Calu3 (cell line): Measurements from ENCODE around the gene CDK5RAP2. TPM values are rescaled to one million over a fixed set of nuclear protein-coding genes. Genes with fewer than 3 reads are reported as not detected.

Source experiments
- BruUV-seq: library from RNA; stranded (reverse); fragments of 400-500 nt; replicated peaks from 2 replicates; lab custom pipeline; 2021; lab: Mats Ljungman, UMichigan
- CTCF ChIA-PET: fragments of 300-600 bp; sonication (Branson Sonifier 250); formaldehyde crosslinking; loops from one replicate; lab custom pipeline; 2022; ENCODE audit warnings: antibody characterized with exemption; lab: Charles Lee
- DNase-seq: peaks from one replicate; pipeline ENCODE4 v3.0.0; 2022
- H3K27ac Mint-ChIP-seq: one replicate; pipeline ENCODE4 v1.8.0; 2022; ENCODE audit warnings: mixed read lengths; ENCODE audit not compliant: unreplicated experiment
- H3K27me3 Mint-ChIP-seq: one replicate; pipeline ENCODE4 v1.8.0; 2022; ENCODE audit warnings: mixed read lengths; ENCODE audit not compliant: unreplicated experiment
- H3K36me3 Mint-ChIP-seq: one replicate; pipeline ENCODE4 v1.8.0; 2022; ENCODE audit warnings: mild to moderate bottlenecking, moderate library complexity, mixed read lengths; ENCODE audit not compliant: insufficient read depth, unreplicated experiment
- H3K4me1 Mint-ChIP-seq: one replicate; pipeline ENCODE4 v1.8.0; 2022; ENCODE audit warnings: mild to moderate bottlenecking, low read depth, mixed read lengths; ENCODE audit not compliant: unreplicated experiment
- H3K4me3 Mint-ChIP-seq: one replicate; pipeline ENCODE4 v1.8.0; 2022; ENCODE audit warnings: mild to moderate bottlenecking, low read depth, moderate library complexity, mixed read lengths; ENCODE audit not compliant: unreplicated experiment
- H3K9me3 Mint-ChIP-seq: one replicate; pipeline ENCODE4 v1.8.0; 2022; ENCODE audit warnings: low read depth, mixed read lengths; ENCODE audit not compliant: unreplicated experiment
- intact Hi-C: fragments of 100-400 bp; cut with micrococcal nuclease; formaldehyde crosslinking; loops from one replicate; pipeline ENCODE4 v1.10.0; 2022; ENCODE audit not compliant: unreplicated experiment
- total RNA-seq: library from RNA; stranded (reverse); gene quantifications from 2 replicates; pipeline ENCODE4 v1.2.3, GENCODE V29; 2022
- TF ChIP-seq, protein P1 (sequence below): fragments of 200-600 bp; IDR thresholded peaks from one replicate; pipeline ENCODE4 v1.8.0; 2022; ENCODE audit warnings: antibody characterized with exemption; ENCODE audit not compliant: unreplicated experiment

The CDK5RAP2 gene
- total RNA-seq, 1 experiment from 2014 or later, result 40.7 TPM

DNA sequence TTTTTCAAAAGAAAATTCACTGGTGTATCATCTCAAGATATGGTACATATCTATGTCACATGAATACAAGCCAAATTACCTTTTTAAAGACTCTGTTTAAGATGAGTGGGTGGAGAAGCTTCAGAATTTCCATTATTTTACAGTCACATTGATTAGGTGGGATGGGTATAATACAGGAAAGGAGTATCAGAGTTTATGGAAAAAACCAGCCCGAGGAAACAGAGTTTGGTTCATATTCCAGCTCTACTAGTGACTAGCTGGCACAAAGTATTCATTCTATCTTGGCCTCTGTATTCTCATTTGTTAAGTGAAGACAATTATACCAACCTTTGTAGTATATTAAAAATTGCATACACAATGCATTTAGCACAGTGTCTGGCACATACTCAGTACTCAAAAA lies 46.5 kb upstream of the CDK5RAP2 start:
- CTCF ChIA-PET, result no interaction called here
- Mint-ChIP-seq H3K4me3 (no peak overlapping the region), H3K4me1 (no peaks in the 10 kb centered on the region), H3K27ac (no peak overlapping the region), H3K9me3 (no peaks in the 10 kb centered on the region), H3K36me3 (no peaks in the 10 kb centered on the region), H3K27me3 (no peaks in the 10 kb centered on the region)
- DNase-seq, result no peak
- no TSS peak for BruUV-seq
- TF ChIP-seq, protein P1, sequence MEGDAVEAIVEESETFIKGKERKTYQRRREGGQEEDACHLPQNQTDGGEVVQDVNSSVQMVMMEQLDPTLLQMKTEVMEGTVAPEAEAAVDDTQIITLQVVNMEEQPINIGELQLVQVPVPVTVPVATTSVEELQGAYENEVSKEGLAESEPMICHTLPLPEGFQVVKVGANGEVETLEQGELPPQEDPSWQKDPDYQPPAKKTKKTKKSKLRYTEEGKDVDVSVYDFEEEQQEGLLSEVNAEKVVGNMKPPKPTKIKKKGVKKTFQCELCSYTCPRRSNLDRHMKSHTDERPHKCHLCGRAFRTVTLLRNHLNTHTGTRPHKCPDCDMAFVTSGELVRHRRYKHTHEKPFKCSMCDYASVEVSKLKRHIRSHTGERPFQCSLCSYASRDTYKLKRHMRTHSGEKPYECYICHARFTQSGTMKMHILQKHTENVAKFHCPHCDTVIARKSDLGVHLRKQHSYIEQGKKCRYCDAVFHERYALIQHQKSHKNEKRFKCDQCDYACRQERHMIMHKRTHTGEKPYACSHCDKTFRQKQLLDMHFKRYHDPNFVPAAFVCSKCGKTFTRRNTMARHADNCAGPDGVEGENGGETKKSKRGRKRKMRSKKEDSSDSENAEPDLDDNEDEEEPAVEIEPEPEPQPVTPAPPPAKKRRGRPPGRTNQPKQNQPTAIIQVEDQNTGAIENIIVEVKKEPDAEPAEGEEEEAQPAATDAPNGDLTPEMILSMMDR, result no peak
- intact Hi-C loops, result no loop called here

DNA sequence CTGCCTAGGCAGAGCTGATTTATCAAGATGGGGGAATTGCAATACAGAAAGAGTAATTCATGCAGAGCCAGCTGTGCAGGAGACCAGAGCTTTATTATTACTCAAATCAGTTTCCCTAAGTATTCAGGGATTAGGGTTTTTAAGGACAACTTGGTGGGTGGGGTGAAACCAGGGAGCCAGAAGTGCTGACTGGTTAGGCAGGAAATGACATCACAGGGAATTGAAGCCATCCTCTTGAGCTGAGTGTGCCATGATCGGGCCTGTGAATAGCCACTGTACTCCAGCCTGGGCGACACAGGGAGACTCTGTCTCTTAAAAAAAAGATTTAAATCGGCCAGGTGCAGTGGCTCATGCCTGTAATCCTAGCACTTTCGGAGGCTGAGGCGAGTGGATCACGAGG lies 45.3 kb upstream of the CDK5RAP2 start:
- TF ChIP-seq, protein P1, result no peak
- BruUV-seq, result no TSS peak
- Mint-ChIP-seq H3K27me3 (no peaks in the 10 kb centered on the region), H3K27ac (no peak overlapping the region), H3K9me3 (no peaks in the 10 kb centered on the region), H3K36me3 (no peaks in the 10 kb centered on the region), H3K4me1 (no peaks in the 10 kb centered on the region), H3K4me3 (no peak overlapping the region)
- DNase-seq, result no peak
- intact Hi-C loops, result no loop called here
- CTCF ChIA-PET, result no interaction called here

DNA sequence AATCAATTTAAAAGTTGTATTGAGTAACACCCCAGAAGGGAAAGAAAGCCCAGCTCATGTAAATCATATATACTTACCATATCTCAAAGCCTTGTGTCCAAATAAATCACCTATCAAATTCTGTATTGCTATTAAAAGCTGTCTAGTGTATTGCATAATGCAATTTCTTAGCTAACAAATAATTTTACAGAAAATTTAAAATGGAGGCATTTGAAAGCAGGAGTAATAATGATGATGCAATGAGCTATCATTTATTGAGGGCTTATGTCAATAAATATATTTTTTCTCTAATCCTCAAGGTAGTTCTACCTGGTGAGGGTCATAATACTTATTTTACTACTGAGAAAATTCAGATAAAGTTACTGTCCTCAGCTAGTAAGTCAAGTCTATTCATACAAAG lies 42.8 kb upstream of the CDK5RAP2 start:
- BruUV-seq, result no TSS peak
- TF ChIP-seq, protein P1, result no peak
- H3K27me3 Mint-ChIP-seq, result no peaks in the 10 kb centered on the region
- H3K27ac Mint-ChIP-seq, result no peak overlapping the region
- H3K4me3 Mint-ChIP-seq, result no peak overlapping the region
- no peaks in the 10 kb centered on the region for H3K36me3 Mint-ChIP-seq
- intact Hi-C loops, result loop anchor here (5.0 kb wide), 1 partner anchor 315 kb away; no protein-coding TSS in a partner anchor
- CTCF ChIA-PET, result no interaction called here
- H3K4me1 Mint-ChIP-seq, result no peaks in the 10 kb centered on the region
- DNase-seq, result no peak
- no peaks in the 10 kb centered on the region for H3K9me3 Mint-ChIP-seq

DNA sequence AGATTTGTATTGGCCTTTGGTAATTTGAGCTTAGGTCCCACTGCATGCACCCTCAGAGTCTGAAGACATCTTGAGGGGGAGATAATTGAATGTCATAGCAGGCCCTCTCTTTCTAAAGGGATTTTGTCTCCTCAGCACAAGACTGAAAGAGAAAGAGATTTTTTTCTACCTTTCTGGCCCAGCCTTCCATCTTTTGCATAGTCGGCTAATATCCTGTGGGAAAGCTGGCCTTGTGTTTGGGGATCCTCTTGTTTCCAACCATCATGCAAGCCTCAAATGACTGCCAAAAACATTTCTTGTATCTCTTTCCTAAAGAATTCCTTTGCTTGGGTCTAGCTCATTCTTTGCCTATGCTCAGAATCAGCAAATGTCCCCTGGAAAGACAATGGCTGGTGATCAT lies 42.0 kb upstream of the CDK5RAP2 start:
- Mint-ChIP-seq H3K36me3 (no peaks in the 10 kb centered on the region), H3K27me3 (no peaks in the 10 kb centered on the region), H3K4me1 (no peaks in the 10 kb centered on the region), H3K4me3 (no peak overlapping the region), H3K9me3 (no peaks in the 10 kb centered on the region), H3K27ac (no peak overlapping the region)
- BruUV-seq, result no TSS peak
- TF ChIP-seq, protein P1, result no peak
- CTCF ChIA-PET, result interaction anchor here (0.6 kb wide), 1 partner anchor 307 kb away, joined by 3 read pairs; no protein-coding TSS in a partner anchor
- intact Hi-C loops, result loop anchor here (5.0 kb wide), 1 partner anchor 315 kb away; no protein-coding TSS in a partner anchor
- no peak for DNase-seq
